Fibroblast of villous mesenchyme (primary cell): ENCODE results near the gene CNGA2. TPM values are rescaled to one million over a fixed set of nuclear protein-coding genes. Genes with fewer than 3 reads are reported as not detected.

Source experiments
- DNase-seq: peaks from one replicate; pipeline ENCODE4 v3.0.0-alpha.2; 2010; ENCODE audit warnings: low read depth
- H3K4me3 ChIP-seq: 2 replicates; pipeline ENCODE4 v1.5.1; 2011; ENCODE audit warnings: low read depth, mild to moderate bottlenecking, low read length
- CTCF ChIP-seq: IDR thresholded peaks from 2 replicates; pipeline ENCODE4 v1.5.1; 2012; ENCODE audit warnings: low read depth, mild to moderate bottlenecking, low read length; ENCODE audit not compliant: insufficient read depth
- total RNA-seq: library from RNA; depleted of rRNA; stranded (reverse); fragments of >200 nt; gene quantifications from 2 replicates; pipeline ENCODE4 v1.2.3, GENCODE V29; 2012

Gene CNGA2
- total RNA-seq, 1 donor, result not detected

DNA sequence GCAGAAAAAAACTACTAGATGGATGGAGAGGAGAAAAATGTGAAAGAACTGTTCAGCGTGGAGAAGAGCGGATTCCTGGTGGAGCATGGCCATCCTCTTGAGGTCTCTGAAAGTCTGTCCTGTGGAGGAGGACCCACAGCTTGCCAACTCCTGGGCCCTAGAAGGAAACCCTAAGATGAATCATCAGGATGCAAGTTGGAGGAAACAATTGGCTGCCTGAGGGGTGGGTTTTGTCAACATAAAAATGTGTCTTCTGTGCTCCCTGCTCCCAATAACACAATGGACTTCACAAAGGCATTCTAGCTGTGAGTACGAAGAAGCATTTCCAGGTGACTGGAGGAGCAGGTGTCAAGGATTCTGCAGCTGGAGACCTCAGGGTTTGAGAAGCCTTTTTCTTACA lies 37.2 kb downstream of the CNGA2 start:
- no peak for TF ChIP-seq CTCF
- DNase-seq, result no peak
- no peak overlapping the region for H3K4me3 ChIP-seq

- no peak for TF ChIP-seq CTCF
- DNase-seq, result no peak
- H3K4me3 ChIP-seq, result no peak overlapping the region
Observed at GRCh38 chrX:151773434-151773833, 38.9 kb downstream of the CNGA2 start.

DNA sequence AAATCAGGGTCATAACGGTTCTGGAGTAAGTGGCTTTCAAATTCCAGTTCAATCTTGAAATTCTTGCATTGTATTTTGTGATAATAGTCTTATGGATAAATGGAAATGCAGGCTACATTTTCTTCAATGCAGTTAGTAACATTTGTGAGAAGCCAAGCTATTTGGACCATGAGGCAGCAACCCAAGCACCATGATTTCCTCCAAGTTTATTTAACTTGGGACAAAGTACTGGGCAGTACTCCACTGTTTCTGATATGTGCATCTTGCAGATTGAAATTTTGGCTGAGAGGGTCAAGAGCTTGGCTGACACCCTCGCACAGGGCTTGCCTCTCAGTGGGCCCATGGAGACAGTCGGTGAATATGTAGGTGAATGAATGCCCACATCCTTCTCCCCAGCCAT lies 39.9 kb downstream of the CNGA2 start:
- DNase-seq, result no peak
- no peak overlapping the region for H3K4me3 ChIP-seq
- TF ChIP-seq CTCF, result no peak

DNA sequence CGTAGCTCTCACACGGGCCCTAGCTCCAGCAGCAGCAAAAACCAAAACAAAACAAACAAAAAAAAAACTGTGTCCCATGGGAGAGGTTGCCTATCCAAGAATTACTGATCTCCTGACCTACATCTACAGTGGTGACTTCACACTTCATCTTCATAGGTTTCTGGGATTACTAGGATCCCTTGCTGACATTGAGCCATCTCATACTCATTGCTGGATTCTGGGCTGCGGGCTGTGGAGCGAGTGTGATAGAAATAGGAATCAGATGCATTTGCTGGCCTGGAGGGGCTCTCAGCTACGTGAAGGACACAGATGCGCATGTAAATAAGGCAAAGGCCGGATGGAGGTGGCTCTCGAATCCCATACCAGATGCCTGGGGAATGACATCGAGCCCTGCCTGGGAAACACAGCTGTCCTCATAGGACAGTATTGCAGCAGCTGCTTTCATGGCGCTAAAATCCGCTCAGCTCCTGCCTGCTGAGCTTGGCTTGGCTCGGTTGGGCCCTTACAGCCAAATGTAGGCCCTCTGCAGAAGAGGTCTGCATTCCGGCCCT lies 41.7 kb downstream of the CNGA2 start:
- no peak for DNase-seq
- no peak for TF ChIP-seq CTCF
- no peak overlapping the region for H3K4me3 ChIP-seq

DNA sequence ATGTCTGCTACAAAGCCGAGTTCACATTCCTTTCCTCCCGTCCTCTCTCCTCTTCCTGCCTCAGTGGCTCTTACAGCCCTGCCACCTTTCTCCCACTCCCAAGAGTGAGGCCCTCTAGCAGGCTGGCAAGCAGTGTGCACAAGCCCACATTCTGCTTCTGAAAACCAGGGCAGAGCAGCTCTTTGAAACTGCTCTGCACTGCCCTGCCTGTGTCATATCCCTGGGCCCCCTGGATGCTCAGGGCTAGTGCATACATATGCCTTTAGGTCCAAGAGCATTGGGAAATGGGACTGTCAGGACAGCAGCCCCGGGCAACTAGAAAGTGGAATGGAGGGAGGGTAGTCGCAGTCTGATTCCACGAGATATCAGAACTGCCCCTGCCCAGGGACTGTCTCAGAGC lies 42.4 kb downstream of the CNGA2 start:
- DNase-seq, result no peak
- TF ChIP-seq CTCF, result no peak
- no peak overlapping the region for H3K4me3 ChIP-seq

- no peak overlapping the region for H3K4me3 ChIP-seq
- DNase-seq, result no peak
- no peak for TF ChIP-seq CTCF
Observed at GRCh38 chrX:151779258-151779657, 44.7 kb downstream of the CNGA2 start.

- TF ChIP-seq CTCF, result no peak
- DNase-seq, result no peak
- no peak overlapping the region for H3K4me3 ChIP-seq
Observed at GRCh38 chrX:151780621-151781020, 46.1 kb downstream of the CNGA2 start.
